Stimulated activated CD4-positive, alpha-beta T cell treated with anti-CD3 and anti-CD28 coated beads, TNF-alpha, amount 100 ng/mL, for 1 hour (primary cell): ENCODE results near the gene TBC1D3.
"Not testable (repeated sequence)": the region's sequence is repeated elsewhere in the genome, so short reads cannot be mapped to it uniquely, and the experiment has no call there.

Source experiments
- DNase-seq, 3 donors: peaks; one replicate each; pipeline ENCODE4 v3.0.0-alpha.2; 2020; ENCODE audit warnings: low read depth in 3 of 3, low spot score in 1 of 3

Gene TBC1D3

GRCh38 chr17:38192455-38192854, at the start of gene TBC1D3:
TBC1D3 (minus strand) TSS chr17:38192555; CDS start chr17:38191029, 1,526 bp downstream.
- DNase-seq = not testable (repeated sequence)

DNA sequence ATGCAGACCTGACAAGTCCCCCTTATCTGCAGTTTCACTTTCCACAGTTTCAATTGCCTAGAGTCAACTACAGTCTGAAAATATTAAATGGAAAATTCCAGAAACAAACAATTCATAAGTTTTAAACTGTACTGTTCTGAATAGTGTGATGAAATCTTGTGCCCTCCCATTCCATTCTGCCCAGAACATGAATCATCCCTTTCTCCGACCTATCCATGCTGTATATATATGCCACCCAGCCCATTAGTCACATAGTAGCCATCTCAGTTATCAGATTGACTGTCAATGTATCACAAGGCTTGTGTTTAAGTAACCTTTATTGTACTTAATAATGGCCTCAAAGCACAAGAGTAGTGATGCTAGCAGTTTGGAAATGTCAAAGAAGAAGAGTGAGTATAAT, 40.4 kb upstream of the TBC1D3 start:
- DNase-seq = not testable (repeated sequence)

DNA sequence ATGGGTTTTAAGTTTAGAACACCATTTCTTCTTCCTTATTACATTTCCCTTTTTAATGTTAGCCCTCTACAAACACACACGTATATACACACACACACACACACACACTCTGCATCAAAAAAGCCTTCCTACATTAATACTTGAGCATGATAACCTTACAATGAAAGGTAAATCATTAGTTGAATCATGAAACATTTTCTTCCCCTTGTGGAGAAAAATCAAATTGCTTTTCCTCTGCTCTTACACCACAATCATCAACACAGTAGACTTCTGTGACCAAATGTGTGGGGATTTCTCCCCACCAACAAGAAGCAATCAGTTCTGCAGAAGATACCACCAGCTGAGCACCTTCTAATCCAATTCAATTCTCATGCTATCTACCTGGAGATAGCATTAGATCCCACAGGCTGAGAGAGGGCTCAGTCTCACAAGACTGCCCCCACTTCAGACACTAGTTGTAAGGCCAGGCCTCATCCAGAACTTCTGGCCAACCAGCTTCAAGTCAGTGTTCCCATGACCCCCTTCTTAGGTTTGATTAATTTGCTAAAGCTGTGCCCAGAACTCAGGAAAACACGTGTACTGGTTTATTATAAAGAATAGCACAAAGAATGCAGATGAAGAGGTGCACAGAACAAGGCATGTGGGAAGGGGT, 33.6 kb upstream of the TBC1D3 start:
- not testable (repeated sequence) for DNase-seq

GRCh38 chr17:38220867-38221266, 28.5 kb upstream of the TBC1D3 start:
- DNase-seq = not testable (repeated sequence)

DNA sequence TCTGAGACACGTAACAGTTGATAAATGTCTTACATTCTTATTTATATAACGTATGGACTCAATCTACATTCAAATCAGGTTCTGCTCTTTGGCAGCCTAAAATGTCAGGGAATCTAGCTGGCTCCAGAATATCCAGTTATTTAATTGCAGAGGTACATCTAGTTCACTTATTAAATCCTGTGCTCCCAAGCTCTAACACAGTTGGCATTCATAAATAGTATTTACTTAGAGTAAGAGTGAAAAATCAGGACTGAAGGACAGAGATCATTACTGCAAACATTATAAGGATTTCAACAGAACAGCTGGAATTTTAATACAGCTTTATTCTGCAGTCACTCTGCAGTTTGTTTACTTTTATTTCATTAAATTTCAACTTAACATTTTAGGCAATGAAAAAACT, 7.9 kb upstream of the TBC1D3 start:
- DNase-seq = not testable (repeated sequence)

DNA sequence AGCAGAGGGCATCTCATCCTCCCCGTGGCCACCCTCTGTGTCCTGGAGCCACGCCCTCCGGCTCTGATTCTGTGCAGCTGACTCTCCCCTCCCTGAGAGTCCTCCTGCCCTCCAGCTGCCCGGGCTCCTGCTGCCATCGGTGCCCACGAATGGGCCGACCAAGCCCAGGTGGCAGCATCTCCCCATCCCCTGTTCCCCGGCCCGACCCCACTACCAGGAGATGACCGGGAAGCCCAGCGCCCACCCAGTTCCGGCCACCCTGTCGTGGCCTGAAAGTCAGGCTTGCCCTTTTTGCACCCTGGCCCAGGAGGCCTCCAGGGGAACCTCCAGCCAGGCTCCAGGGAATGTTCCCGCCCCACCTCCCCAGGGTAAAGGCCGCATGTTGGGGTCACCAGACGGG, 57.5 kb downstream of the TBC1D3 start:
- not testable (repeated sequence) for DNase-seq
